OCI-LY3 (cell line): ENCODE data around the gene SFMBT1.

Experiments
- EZH2phosphoT487 ChIP-seq: fragments of 200-600 bp; shearing (Covaris generic); IDR thresholded peaks from 2 replicates; pipeline ENCODE4 v1.6.1; 2018; ENCODE audit warnings: antibody characterized with exemption, mixed run types, low read depth
- TF ChIP-seq, protein P1 (sequence below): fragments of 200-600, 300-600 bp; sonication (generic); IDR thresholded peaks from 2 replicates; pipeline ENCODE4 v1.5.1; 2014; ENCODE audit warnings: antibody characterized with exemption, low read length, low read depth

DNA sequence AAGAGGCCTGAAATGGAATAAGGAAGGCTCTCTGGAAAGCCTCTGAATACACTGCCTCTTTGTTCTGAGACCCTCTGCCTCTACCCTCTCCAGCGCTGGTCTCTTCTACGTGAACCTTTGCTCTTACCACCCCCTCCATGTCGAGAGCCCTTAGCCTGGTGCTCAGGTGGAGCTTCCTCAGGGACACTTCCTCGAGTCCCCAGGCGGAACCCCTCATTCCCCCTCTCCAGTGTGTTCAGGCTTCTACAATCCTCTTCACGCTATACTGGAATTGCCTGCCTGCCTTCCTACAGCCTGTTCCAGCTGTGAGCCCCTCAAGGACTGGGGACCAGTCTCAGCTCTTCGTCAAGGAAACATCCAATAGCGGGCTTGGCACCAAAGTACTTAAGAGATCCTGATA lies 156.0 kb downstream of the SFMBT1 start:
- TF ChIP-seq, protein P1, sequence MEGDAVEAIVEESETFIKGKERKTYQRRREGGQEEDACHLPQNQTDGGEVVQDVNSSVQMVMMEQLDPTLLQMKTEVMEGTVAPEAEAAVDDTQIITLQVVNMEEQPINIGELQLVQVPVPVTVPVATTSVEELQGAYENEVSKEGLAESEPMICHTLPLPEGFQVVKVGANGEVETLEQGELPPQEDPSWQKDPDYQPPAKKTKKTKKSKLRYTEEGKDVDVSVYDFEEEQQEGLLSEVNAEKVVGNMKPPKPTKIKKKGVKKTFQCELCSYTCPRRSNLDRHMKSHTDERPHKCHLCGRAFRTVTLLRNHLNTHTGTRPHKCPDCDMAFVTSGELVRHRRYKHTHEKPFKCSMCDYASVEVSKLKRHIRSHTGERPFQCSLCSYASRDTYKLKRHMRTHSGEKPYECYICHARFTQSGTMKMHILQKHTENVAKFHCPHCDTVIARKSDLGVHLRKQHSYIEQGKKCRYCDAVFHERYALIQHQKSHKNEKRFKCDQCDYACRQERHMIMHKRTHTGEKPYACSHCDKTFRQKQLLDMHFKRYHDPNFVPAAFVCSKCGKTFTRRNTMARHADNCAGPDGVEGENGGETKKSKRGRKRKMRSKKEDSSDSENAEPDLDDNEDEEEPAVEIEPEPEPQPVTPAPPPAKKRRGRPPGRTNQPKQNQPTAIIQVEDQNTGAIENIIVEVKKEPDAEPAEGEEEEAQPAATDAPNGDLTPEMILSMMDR = no peak
- no peak for TF ChIP-seq EZH2phosphoT487
